GM18858 (cell line): ENCODE results near the gene NWD2.
"Not testable (repeated sequence)": the region's sequence is repeated elsewhere in the genome, so short reads cannot be mapped to it uniquely, and the experiment has no call there.

ENCODE experiments used
- ATAC-seq: cut with Tn5 transposase; IDR thresholded peaks from one replicate; pipeline ENCODE4 v1.9.1; 2021; ENCODE audit not compliant: unreplicated experiment

The NWD2 gene

GRCh38 chr4:37490391-37491347 lies 246.1 kb downstream of the NWD2 start:
- no peak for ATAC-seq

GRCh38 chr4:37495353-37495752 lies 250.8 kb downstream of the NWD2 start:
- not testable (repeated sequence) for ATAC-seq
